ENCODE measurements around the gene ZNF3. TPM values are rescaled to one million over a fixed set of nuclear protein-coding genes. Genes with fewer than 3 reads are reported as not detected.
"Not testable (repeated sequence)": the region's sequence is repeated elsewhere in the genome, so short reads cannot be mapped to it uniquely, and the experiment has no call there.

The ZNF3 gene
- total RNA-seq, result 44.4 TPM

GRCh38 chr7:100081535-100082102 is at the start of gene ZNF3:
TSS of gene ZNF3 (minus strand) at chr7:100081723. CDS start at chr7:100077357, 4,366 bp downstream.
- DNase-seq (ENCODE audit: low spot score in 2 of 2) (peak; percentile 96 to 97), FAIRE-seq (peak; percentile 17)

GRCh38 chr7:100130608-100131453 is 49.3 kb upstream of the ZNF3 start:
- DNase-seq (ENCODE audit: low spot score in 2 of 2) (peak; percentile 66 to 75), FAIRE-seq (no peak)

GRCh38 chr7:100130220-100130607 is 48.7 kb upstream of the ZNF3 start:
- DNase-seq (ENCODE audit: low spot score in 2 of 2); FAIRE-seq: not testable (repeated sequence)

GRCh38 chr7:100128637-100128963 is 47.1 kb upstream of the ZNF3 start:
- DNase-seq (ENCODE audit: low spot score in 2 of 2) (no peak), FAIRE-seq (no peak)

- no peak for FAIRE-seq
- DNase-seq (ENCODE audit: low spot score in 2 of 2), result no peak
Measured at GRCh38 chr7:100127866-100128636, 46.5 kb upstream of the ZNF3 start.

- peak; percentile 91 to 92 for DNase-seq (ENCODE audit: low spot score in 2 of 2)
- no peak for FAIRE-seq
Measured at GRCh38 chr7:100126931-100127865, 45.7 kb upstream of the ZNF3 start, which contains the start of gene MBLAC1. TSS of gene MBLAC1 (plus strand) at chr7:100126967. CDS start at chr7:100127396, 429 bp downstream.

- DNase-seq (ENCODE audit: low spot score in 2 of 2), result no peak
- no peak for FAIRE-seq
Measured at GRCh38 chr7:100126239-100126930, 44.9 kb upstream of the ZNF3 start.

- DNase-seq (ENCODE audit: low spot score in 2 of 2) (no peak), FAIRE-seq (no peak)
Measured at GRCh38 chr7:100124301-100125230, 43.0 kb upstream of the ZNF3 start.

GRCh38 chr7:100122568-100122967 is 41.0 kb upstream of the ZNF3 start:
- FAIRE-seq, result no peak

GRCh38 chr7:100122067-100122466 is 40.5 kb upstream of the ZNF3 start:
- DNase-seq (ENCODE audit: low spot score in 2 of 2) (no peak), FAIRE-seq (no peak)

More at GRCh38 chr7:100122568-100122967, 41.0 kb upstream of the ZNF3 start:
- no peak for DNase-seq (ENCODE audit: low spot score in 2 of 2)

- FAIRE-seq (no peak), DNase-seq (ENCODE audit: low spot score in 2 of 2) (no peak)
Measured at GRCh38 chr7:100120733-100121036, 39.2 kb upstream of the ZNF3 start.

GRCh38 chr7:100119970-100120732 is 38.6 kb upstream of the ZNF3 start:
- DNase-seq (ENCODE audit: low spot score in 2 of 2) (peak; percentile 63 to 64), FAIRE-seq (no peak)

- DNase-seq (ENCODE audit: low spot score in 2 of 2) (peak; percentile 91 to 98), FAIRE-seq (no peak)
Measured at GRCh38 chr7:100119072-100119969, 37.8 kb upstream of the ZNF3 start, which contains the start of the genes CNPY4 and TAF6. TSS of gene CNPY4 (plus strand) at chr7:100119634. CDS start at chr7:100119745, 111 bp downstream. TSS of gene TAF6 (minus strand) at chr7:100119358. CDS start at chr7:100114209, 5,149 bp downstream.

- DNase-seq (ENCODE audit: low spot score in 2 of 2) (no peak), FAIRE-seq (no peak)
Measured at GRCh38 chr7:100118388-100119071, 37.0 kb upstream of the ZNF3 start.

GRCh38 chr7:100115026-100115425 is 33.5 kb upstream of the ZNF3 start:
- no peak for DNase-seq (ENCODE audit: low spot score in 2 of 2)
- no peak for FAIRE-seq

GRCh38 chr7:100111914-100112313 is 30.4 kb upstream of the ZNF3 start:
- DNase-seq (ENCODE audit: low spot score in 2 of 2), result no peak
- FAIRE-seq, result no peak

Measured in frontal cortex (tissue), 4 donors.